Colonic mucosa (tissue), 4 donors: ENCODE results near the gene BCL7B. TPM values are rescaled to one million over a fixed set of nuclear protein-coding genes. Genes with fewer than 3 reads are reported as not detected.
A peak's percentile ranks its signal among the peaks of the same experiment; 100 is the strongest.
"Not testable (repeated sequence)": the region's sequence is repeated elsewhere in the genome, so short reads cannot be mapped to it uniquely, and the experiment has no call there.

ENCODE experiments used
- DNase-seq: peaks from one replicate; pipeline ENCODE4 v3.0.0-alpha.2; 2020
- H3K27ac ChIP-seq: fragments of 200-600 bp; one replicate; pipeline ENCODE4 v1.8.0; 2021
- H3K27me3 ChIP-seq: fragments of 200-600 bp; one replicate; pipeline ENCODE4 v1.8.0; 2021
- H3K36me3 ChIP-seq: fragments of 200-600 bp; one replicate; pipeline ENCODE4 v1.8.0; 2021
- H3K4me1 ChIP-seq: fragments of 200-600 bp; one replicate; pipeline ENCODE4 v1.8.0; 2021; ENCODE audit warnings: mild to moderate bottlenecking
- H3K4me3 ChIP-seq: fragments of 200-600 bp; one replicate; pipeline ENCODE4 v1.8.0; 2021
- H3K9ac ChIP-seq, 2 donors: one replicate each; pipeline ENCODE4 v1.7.0; 2013; ENCODE audit warnings: control low read depth in 2 of 2, low read depth in 2 of 2, low read length in 2 of 2
- H3K9me3 ChIP-seq: fragments of 200-600 bp; one replicate; pipeline ENCODE4 v1.8.0; 2021
- CTCF ChIP-seq: fragments of 200-600 bp; IDR thresholded peaks from one replicate; pipeline ENCODE4 v1.8.0; 2022; ENCODE audit warnings: antibody characterized with exemption, mild to moderate bottlenecking
- intact Hi-C: fragments of 100-400 bp; cut with DNase I; formaldehyde crosslinking; loops from one replicate; pipeline ENCODE4 v1.14.1; 2022
- total RNA-seq, 2 donors: library from RNA; stranded (reverse); fragmentation: NEBNext Ultra II Directional in 1 of 2; extraction: Animal tissue kit (Norgen Biotek cat#: 25700) in 1 of 2; gene quantifications; one replicate each; pipeline ENCODE4 v1.2.1, GENCODE V29; 2021
- donor health status: healthy.
- donor health status: DM: no; HTN: no; CAD: no.
- donor health status: DM: no; HTN: no; CAD: no.

BCL7B gene
- total RNA-seq, 2 donors from 2014 or later: 53.8 to 56.8 TPM

- H3K9me3 ChIP-seq: no peaks in the 10 kb centered on the region
- intact Hi-C loops: no loop called here
- no peak overlapping the region for H3K4me3 ChIP-seq
- H3K4me1 ChIP-seq: no peaks in the 10 kb centered on the region
- no peak overlapping the region for H3K9ac ChIP-seq
- H3K27ac ChIP-seq: no peak overlapping the region
- no peaks in the 10 kb centered on the region for H3K27me3 ChIP-seq
- H3K36me3 ChIP-seq: no peaks in the 10 kb centered on the region
- no peak for DNase-seq
- TF ChIP-seq CTCF: no peak
Observed at GRCh38 chr7:73526896-73527821, 30.3 kb downstream of the BCL7B start.

- H3K36me3 ChIP-seq, H3K27me3 ChIP-seq, H3K9ac ChIP-seq, intact Hi-C loops, H3K27ac ChIP-seq, H3K9me3 ChIP-seq, H3K4me1 ChIP-seq, DNase-seq, H3K4me3 ChIP-seq: not testable (repeated sequence)
Observed at GRCh38 chr7:73526158-73526494, 31.4 kb downstream of the BCL7B start.

- Histone ChIP-seq H3K9me3 (no peaks in the 10 kb centered on the region), H3K4me1 (no peaks in the 10 kb centered on the region), H3K4me3 (peak within 1 kb of the TSS; percentile 90), H3K27me3 (no peaks in the 10 kb centered on the region), H3K27ac (peak within 1 kb of the TSS; percentile 91), H3K9ac (peak within 1 kb of the TSS; percentile 66 to 92), H3K36me3 (no peaks in the 10 kb centered on the region)
- peak; percentile 98 for DNase-seq
- intact Hi-C loops: no loop called here
- TF ChIP-seq CTCF: no peak
Observed at GRCh38 chr7:73522105-73522872, 35.2 kb downstream of the BCL7B start, which contains the start of gene BAZ1B. BAZ1B (minus strand) TSS chr7:73522293; CDS start chr7:73521933, 360 bp downstream.

GRCh38 chr7:73521636-73522104 is 35.8 kb downstream of the BCL7B start:
- no peak for TF ChIP-seq CTCF
- no peaks in the 10 kb centered on the region for H3K9me3 ChIP-seq
- no peaks in the 10 kb centered on the region for H3K27me3 ChIP-seq
- peak overlapping the region; percentile 90 for H3K4me3 ChIP-seq
- H3K36me3 ChIP-seq: no peaks in the 10 kb centered on the region
- peak overlapping the region; percentile 91 for H3K27ac ChIP-seq
- peak; percentile 77 for DNase-seq
- H3K4me1 ChIP-seq: no peaks in the 10 kb centered on the region
- intact Hi-C loops: no loop called here
- peak overlapping the region; percentile 66 to 92 for H3K9ac ChIP-seq

- no peak for TF ChIP-seq CTCF
- peak overlapping the region; percentile 90 for H3K4me3 ChIP-seq
- peak; percentile 26 for DNase-seq
- H3K27ac ChIP-seq: peak overlapping the region; percentile 91
- intact Hi-C loops: no loop called here
- H3K9me3 ChIP-seq: no peaks in the 10 kb centered on the region
- peak overlapping the region; percentile 35 to 92 for H3K9ac ChIP-seq
- no peaks in the 10 kb centered on the region for H3K4me1 ChIP-seq
- H3K36me3 ChIP-seq: no peaks in the 10 kb centered on the region
- H3K27me3 ChIP-seq: no peaks in the 10 kb centered on the region
Observed at GRCh38 chr7:73520673-73521635, 36.5 kb downstream of the BCL7B start.
